GM12878 (cell line): ENCODE measurements around the gene CBR3. TPM values are rescaled to one million over a fixed set of nuclear protein-coding genes. Genes with fewer than 3 reads are reported as not detected.

Experiments
- EED ChIP-seq: sonication (generic); IDR thresholded peaks from 2 replicates; pipeline ENCODE4 v1.6.1; 2016; ENCODE audit warnings: antibody characterized with exemption, low read depth
- GABPA ChIP-seq: IDR thresholded peaks from 2 replicates; pipeline ENCODE4 v1.6.1; 2014; ENCODE audit warnings: antibody characterized with exemption, low read depth, mild to moderate bottlenecking, inconsistent platforms
- HSF1 ChIP-seq: fragments of 150-350 bp; IDR thresholded peaks from 2 replicates; pipeline ENCODE4 v1.6.1; 2014; ENCODE audit warnings: mild to moderate bottlenecking, low read depth, low read length
- NFXL1 ChIP-seq: fragments of 450-650 bp; IDR thresholded peaks from 2 replicates; pipeline ENCODE4 v1.6.1; 2017; ENCODE audit warnings: antibody characterized with exemption, mild to moderate bottlenecking, borderline replicate concordance
- NFYA ChIP-seq: IDR thresholded peaks from 2 replicates; pipeline ENCODE4 v1.6.1; 2011; ENCODE audit warnings: low read depth, mild to moderate bottlenecking, low read length, improper control_type of control experiment, borderline replicate concordance
- PAX8 ChIP-seq: fragments of 450-650 bp; IDR thresholded peaks from 2 replicates; pipeline ENCODE4 v1.6.1; 2017; ENCODE audit warnings: mild to moderate bottlenecking, moderate library complexity
- POLR2AphosphoS2 ChIP-seq: IDR thresholded peaks from 2 replicates; pipeline ENCODE4 v1.6.1; 2011; ENCODE audit warnings: low read depth, mild to moderate bottlenecking, low read length, improper control_type of control experiment, moderate library complexity
- PRDM15 ChIP-seq: fragments of 450-650 bp; formaldehyde crosslinking; IDR thresholded peaks from 2 replicates; pipeline ENCODE4 v1.4.0; 2020; ENCODE audit warnings: mild to moderate bottlenecking, moderate library complexity
- RAD51 ChIP-seq: fragments of 450-650 bp; IDR thresholded peaks from 2 replicates; pipeline ENCODE4 v1.6.1; 2016; ENCODE audit warnings: moderate library complexity, mild to moderate bottlenecking, inconsistent platforms
- USF2 ChIP-seq: IDR thresholded peaks from 2 replicates; pipeline ENCODE4 v1.6.1; 2011; ENCODE audit warnings: low read depth, low read length, improper control_type of control experiment, borderline replicate concordance
- ZBTB11 ChIP-seq: fragments of 450-650 bp; formaldehyde crosslinking; IDR thresholded peaks from 2 replicates; pipeline ENCODE4 v1.5.0; 2022; ENCODE audit warnings: mild to moderate bottlenecking, missing genetic modification characterization
- ZBTB4 ChIP-seq: fragments of 450-650 bp; formaldehyde crosslinking; IDR thresholded peaks from 2 replicates; pipeline ENCODE4 v1.4.0; 2022; ENCODE audit warnings: mild to moderate bottlenecking, moderate library complexity
- polyA plus RNA-seq, 11 experiments: library from polyadenylated mRNA; depleted of rRNA in 4 of 11; unstranded in 6 of 11; stranded (reverse) in 5 of 11; fragments of >200 nt; fragmentation: Nextera tagmentation in 4 of 11; fragmentation: Illumina TruSeq in 1 of 11; extraction: Ambion mirVana in 4 of 11; extraction: Trizol in 1 of 11; gene quantifications; 1 replicate in 1 of 11; 2 replicates in 10 of 11; pipeline versions ENCODE4 v1.2.1 to v1.2.3, GENCODE V29; 2011 to 2016; ENCODE audit warnings: inconsistent platforms in 2 of 11, missing spikeins in 2 of 11, low read depth in 1 of 11
- total RNA-seq, 4 experiments: library from RNA; depleted of rRNA in 3 of 4; stranded (reverse); fragments of >200 nt in 3 of 4; fragmentation: Illumina TruSeq in 1 of 4; extraction: Trizol in 1 of 4; gene quantifications; 2 replicates each; pipeline versions ENCODE4 v1.2.1 to v1.2.3, GENCODE V29; 2013 to 2021

The CBR3 gene
- total and polyA plus RNA-seq, 10 of the 15 experiments (the other 5 are each of a cell fraction or from before 2014, with no cell fraction given) = 0.48 to 17.2 (median 11.2) TPM

GRCh38 chr21:36179145-36179544 is 44.3 kb downstream of the CBR3 start (continued):
- TF ChIP-seq ZBTB4 (CRISPR knock-in tag) (no peak), RAD51 (no peak), ZBTB11 (CRISPR knock-in tag) (no peak), EED (no peak), HSF1 (no peak), PAX8 (no peak), POLR2AphosphoS2 (no peak), USF2 (no peak), NFYA (no peak), NFXL1 (no peak), GABPA (no peak), PRDM15 (CRISPR knock-in tag) (no peak)
